GM23338 (cell line): Measurements from ENCODE around the gene ABCA13. TPM values are rescaled to one million over a fixed set of nuclear protein-coding genes. Genes with fewer than 3 reads are reported as not detected.

Source experiments
- ATAC-seq: fragments of 200-7000 bp; cut with Tn5 transposase; 3 replicates; pipeline ENCODE4 v1.9.1; 2020
- DNase-seq: peaks from one replicate; pipeline ENCODE4 v3.0.0-alpha.2; 2015; ENCODE audit warnings: low spot score
- H2AFZ ChIP-seq: fragments of 200-600 bp; sonication (generic); 2 replicates; pipeline ENCODE4 v1.8.0; 2016; ENCODE audit warnings: antibody characterized with exemption, mild to moderate bottlenecking, moderate library complexity
- H3F3A ChIP-seq: fragments of 200-600 bp; sonication (generic); replicated peaks from 2 replicates; pipeline ENCODE4 v1.8.0; 2017; ENCODE audit warnings: antibody characterized with exemption, mixed run types, low read depth
- H3K27ac ChIP-seq: fragments of 200-600 bp; sonication (generic); 2 replicates; pipeline ENCODE4 v1.6.1; 2016; ENCODE audit warnings: low read depth
- H3K27me3 ChIP-seq: fragments of 200-600 bp; sonication (generic); 2 replicates; pipeline ENCODE4 v1.8.0; 2016; ENCODE audit warnings: mild to moderate bottlenecking, mixed run types, moderate library complexity; ENCODE audit not compliant: insufficient read depth
- H3K36me3 ChIP-seq: fragments of 200-600 bp; sonication (generic); 2 replicates; pipeline ENCODE4 v1.8.0; 2016; ENCODE audit warnings: mild to moderate bottlenecking; ENCODE audit not compliant: insufficient read depth
- H3K4me1 ChIP-seq: fragments of 200-600 bp; sonication (generic); 2 replicates; pipeline ENCODE4 v1.8.0; 2016; ENCODE audit warnings: mild to moderate bottlenecking, moderate library complexity; ENCODE audit not compliant: insufficient read depth
- H3K4me2 ChIP-seq: fragments of 200-600 bp; sonication (generic); 2 replicates; pipeline ENCODE4 v1.7.1; 2017; ENCODE audit warnings: mixed run types
- H3K4me3 ChIP-seq: fragments of 200-600 bp; sonication (generic); 2 replicates; pipeline ENCODE4 v1.6.1; 2016; ENCODE audit warnings: mixed run types
- H3K79me2 ChIP-seq: fragments of 200-600 bp; sonication (generic); replicated peaks from 2 replicates; pipeline ENCODE4 v1.8.0; 2017; ENCODE audit warnings: mild to moderate bottlenecking; ENCODE audit not compliant: insufficient read depth
- H3K9me2 ChIP-seq: fragments of 200-600 bp; sonication (generic); 2 replicates; pipeline ENCODE4 v1.8.0; 2017; ENCODE audit not compliant: insufficient read depth
- H4K20me1 ChIP-seq: fragments of 200-600 bp; sonication (generic); replicated peaks from 2 replicates; pipeline ENCODE4 v1.8.0; 2017; ENCODE audit warnings: mild to moderate bottlenecking; ENCODE audit not compliant: insufficient read depth
- H3K27ac Mint-ChIP-seq: 2 replicates; pipeline ENCODE4 v1.8.0; 2020; ENCODE audit warnings: inconsistent platforms, mild to moderate bottlenecking, moderate library complexity, mixed read lengths
- H3K27me3 Mint-ChIP-seq: 3 replicates; pipeline ENCODE4 v1.8.0; 2022; ENCODE audit warnings: low read depth, mild to moderate bottlenecking, moderate library complexity, mixed read lengths, inconsistent platforms; ENCODE audit not compliant: insufficient read depth, poor library complexity
- H3K36me3 Mint-ChIP-seq: 3 replicates; pipeline ENCODE4 v1.8.0; 2021; ENCODE audit warnings: low read depth, mild to moderate bottlenecking, inconsistent platforms, moderate library complexity, mixed read lengths
- H3K4me1 Mint-ChIP-seq: 3 replicates; pipeline ENCODE4 v1.8.0; 2020; ENCODE audit warnings: mild to moderate bottlenecking, inconsistent platforms, mixed read lengths
- H3K4me3 Mint-ChIP-seq: 3 replicates; pipeline ENCODE4 v1.8.0; 2021; ENCODE audit warnings: moderate library complexity, mild to moderate bottlenecking, inconsistent platforms, mixed read lengths
- H3K9me3 Mint-ChIP-seq: 3 replicates; pipeline ENCODE4 v1.8.0; 2020; ENCODE audit warnings: moderate library complexity, mild to moderate bottlenecking, inconsistent platforms, mixed read lengths
- CREB1 ChIP-seq: fragments of 250-450 bp; sonication (Bioruptor Pico); IDR thresholded peaks from 2 replicates; pipeline ENCODE4 v1.5.0; 2020; ENCODE audit warnings: low read depth, mild to moderate bottlenecking, moderate library complexity
- EZH2 ChIP-seq: fragments of 200-600 bp; sonication (generic); IDR thresholded peaks from one replicate; pipeline ENCODE4 v1.8.0; 2017; ENCODE audit warnings: antibody characterized with exemption, mild to moderate bottlenecking, low read depth; ENCODE audit not compliant: unreplicated experiment
- EZH2phosphoT487 ChIP-seq: fragments of 200-600 bp; sonication (generic); IDR thresholded peaks from one replicate; pipeline ENCODE4 v1.8.1; 2018; ENCODE audit warnings: antibody characterized with exemption; ENCODE audit not compliant: unreplicated experiment
- JUNB ChIP-seq: IDR thresholded peaks from one replicate; pipeline ENCODE4 v1.6.1; 2016; ENCODE audit warnings: antibody characterized with exemption; ENCODE audit not compliant: unreplicated experiment
- NANOG ChIP-seq: IDR thresholded peaks from 2 replicates; pipeline ENCODE4 v1.6.1; 2016; ENCODE audit warnings: antibody characterized with exemption, borderline replicate concordance
- POLR2AphosphoS5 ChIP-seq: IDR thresholded peaks from 2 replicates; pipeline ENCODE4 v1.6.1; 2016; ENCODE audit warnings: antibody characterized with exemption, low read depth
- STAT1 ChIP-seq: IDR thresholded peaks from one replicate; pipeline ENCODE4 v1.6.1; 2016; ENCODE audit warnings: antibody characterized with exemption; ENCODE audit not compliant: unreplicated experiment
- ZNF114 ChIP-seq: fragments of 250-450 bp; sonication (Bioruptor Pico); IDR thresholded peaks from 2 replicates; pipeline ENCODE4 v1.5.0; 2020; ENCODE audit warnings: mild to moderate bottlenecking, moderate library complexity
- ZNF331 ChIP-seq: fragments of 250-450 bp; sonication (Bioruptor Pico); IDR thresholded peaks from 2 replicates; pipeline ENCODE4 v1.5.0; 2020; ENCODE audit warnings: low read depth, mild to moderate bottlenecking, moderate library complexity
- polyA plus RNA-seq: library from polyadenylated mRNA; unstranded; fragments of >200 nt; fragmentation: Nextera tagmentation; extraction: Ambion mirVana; gene quantifications from 2 replicates; pipeline ENCODE4 v1.2.1, GENCODE V29; 2016
- total RNA-seq: library from RNA; depleted of rRNA; stranded (reverse); fragments of >200 nt; shearing (Covaris generic); gene quantifications from 2 replicates; pipeline ENCODE4 v1.2.3, GENCODE V29; 2014
- TF ChIP-seq, protein P1 (sequence below): IDR thresholded peaks from one replicate; pipeline ENCODE4 v1.6.1; 2018; ENCODE audit warnings: antibody characterized with exemption; ENCODE audit not compliant: unreplicated experiment
- TF ChIP-seq, protein P2 (sequence below), 2 experiments: fragments of 200-600 bp in 1 of 2; sonication (generic) in 1 of 2; conservative IDR thresholded peaks; 2 replicates each; pipeline versions ENCODE4 v1.5.1 to v1.6.1; 2016 to 2017; ENCODE audit warnings: antibody characterized with exemption in 2 of 2, low read depth in 2 of 2, mild to moderate bottlenecking in 2 of 2, moderate library complexity in 1 of 2
- TF ChIP-seq, protein P3 (sequence below): fragments of 250-450 bp; sonication (Bioruptor Pico); IDR thresholded peaks from 2 replicates; pipeline ENCODE4 v1.5.0; 2020; ENCODE audit warnings: mild to moderate bottlenecking, moderate library complexity
- TF ChIP-seq, protein P4 (sequence below): IDR thresholded peaks from 2 replicates; pipeline ENCODE4 v1.6.1; 2016; ENCODE audit warnings: antibody characterized with exemption

Gene ABCA13
- total and polyA plus RNA-seq, 2 experiments from 2014 or later: 0.21 TPM; not detected in 1

DNA sequence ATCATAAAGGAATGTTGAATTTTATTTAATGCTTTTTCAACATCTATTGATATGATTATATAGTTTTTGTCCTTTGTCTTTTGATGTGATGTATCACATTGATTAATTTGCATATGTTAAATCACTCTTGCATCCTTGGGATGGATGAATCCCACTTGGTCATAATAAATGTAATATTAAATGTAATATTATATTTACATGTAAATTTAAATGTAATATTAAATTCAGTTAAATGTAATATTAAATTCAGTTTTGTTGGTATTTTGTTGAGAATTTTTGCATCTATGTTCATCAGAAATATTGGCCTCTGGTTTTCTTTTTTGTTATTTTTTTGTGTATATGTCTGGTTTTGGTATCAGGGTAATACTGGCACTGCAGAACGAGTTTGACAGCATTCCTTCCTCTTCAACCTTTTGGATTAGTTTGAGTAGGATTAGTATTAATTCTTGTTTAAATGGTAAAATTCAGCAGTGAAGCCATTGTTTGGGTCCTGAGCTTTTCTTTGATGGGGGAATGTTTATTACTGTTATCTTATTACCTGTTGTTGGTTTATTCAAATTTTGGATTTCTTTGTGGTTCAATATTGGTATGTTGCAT lies 37.8 kb downstream of the ABCA13 start:
- H3K36me3 ChIP-seq: no peaks in the 10 kb centered on the region
- no peaks in the 10 kb centered on the region for H3F3A ChIP-seq
- DNase-seq: no peak
- TF ChIP-seq, protein P1, sequence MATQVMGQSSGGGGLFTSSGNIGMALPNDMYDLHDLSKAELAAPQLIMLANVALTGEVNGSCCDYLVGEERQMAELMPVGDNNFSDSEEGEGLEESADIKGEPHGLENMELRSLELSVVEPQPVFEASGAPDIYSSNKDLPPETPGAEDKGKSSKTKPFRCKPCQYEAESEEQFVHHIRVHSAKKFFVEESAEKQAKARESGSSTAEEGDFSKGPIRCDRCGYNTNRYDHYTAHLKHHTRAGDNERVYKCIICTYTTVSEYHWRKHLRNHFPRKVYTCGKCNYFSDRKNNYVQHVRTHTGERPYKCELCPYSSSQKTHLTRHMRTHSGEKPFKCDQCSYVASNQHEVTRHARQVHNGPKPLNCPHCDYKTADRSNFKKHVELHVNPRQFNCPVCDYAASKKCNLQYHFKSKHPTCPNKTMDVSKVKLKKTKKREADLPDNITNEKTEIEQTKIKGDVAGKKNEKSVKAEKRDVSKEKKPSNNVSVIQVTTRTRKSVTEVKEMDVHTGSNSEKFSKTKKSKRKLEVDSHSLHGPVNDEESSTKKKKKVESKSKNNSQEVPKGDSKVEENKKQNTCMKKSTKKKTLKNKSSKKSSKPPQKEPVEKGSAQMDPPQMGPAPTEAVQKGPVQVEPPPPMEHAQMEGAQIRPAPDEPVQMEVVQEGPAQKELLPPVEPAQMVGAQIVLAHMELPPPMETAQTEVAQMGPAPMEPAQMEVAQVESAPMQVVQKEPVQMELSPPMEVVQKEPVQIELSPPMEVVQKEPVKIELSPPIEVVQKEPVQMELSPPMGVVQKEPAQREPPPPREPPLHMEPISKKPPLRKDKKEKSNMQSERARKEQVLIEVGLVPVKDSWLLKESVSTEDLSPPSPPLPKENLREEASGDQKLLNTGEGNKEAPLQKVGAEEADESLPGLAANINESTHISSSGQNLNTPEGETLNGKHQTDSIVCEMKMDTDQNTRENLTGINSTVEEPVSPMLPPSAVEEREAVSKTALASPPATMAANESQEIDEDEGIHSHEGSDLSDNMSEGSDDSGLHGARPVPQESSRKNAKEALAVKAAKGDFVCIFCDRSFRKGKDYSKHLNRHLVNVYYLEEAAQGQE: no peak
- TF ChIP-seq STAT1: no peak
- TF ChIP-seq, protein P2, sequence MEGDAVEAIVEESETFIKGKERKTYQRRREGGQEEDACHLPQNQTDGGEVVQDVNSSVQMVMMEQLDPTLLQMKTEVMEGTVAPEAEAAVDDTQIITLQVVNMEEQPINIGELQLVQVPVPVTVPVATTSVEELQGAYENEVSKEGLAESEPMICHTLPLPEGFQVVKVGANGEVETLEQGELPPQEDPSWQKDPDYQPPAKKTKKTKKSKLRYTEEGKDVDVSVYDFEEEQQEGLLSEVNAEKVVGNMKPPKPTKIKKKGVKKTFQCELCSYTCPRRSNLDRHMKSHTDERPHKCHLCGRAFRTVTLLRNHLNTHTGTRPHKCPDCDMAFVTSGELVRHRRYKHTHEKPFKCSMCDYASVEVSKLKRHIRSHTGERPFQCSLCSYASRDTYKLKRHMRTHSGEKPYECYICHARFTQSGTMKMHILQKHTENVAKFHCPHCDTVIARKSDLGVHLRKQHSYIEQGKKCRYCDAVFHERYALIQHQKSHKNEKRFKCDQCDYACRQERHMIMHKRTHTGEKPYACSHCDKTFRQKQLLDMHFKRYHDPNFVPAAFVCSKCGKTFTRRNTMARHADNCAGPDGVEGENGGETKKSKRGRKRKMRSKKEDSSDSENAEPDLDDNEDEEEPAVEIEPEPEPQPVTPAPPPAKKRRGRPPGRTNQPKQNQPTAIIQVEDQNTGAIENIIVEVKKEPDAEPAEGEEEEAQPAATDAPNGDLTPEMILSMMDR (conservative IDR thresholded peaks at IDR 0.05; ENCODE audit: low read depth in 2 of 2): no peak
- no peak for TF ChIP-seq EZH2
- no peak for TF ChIP-seq JUNB
- TF ChIP-seq, protein P3, sequence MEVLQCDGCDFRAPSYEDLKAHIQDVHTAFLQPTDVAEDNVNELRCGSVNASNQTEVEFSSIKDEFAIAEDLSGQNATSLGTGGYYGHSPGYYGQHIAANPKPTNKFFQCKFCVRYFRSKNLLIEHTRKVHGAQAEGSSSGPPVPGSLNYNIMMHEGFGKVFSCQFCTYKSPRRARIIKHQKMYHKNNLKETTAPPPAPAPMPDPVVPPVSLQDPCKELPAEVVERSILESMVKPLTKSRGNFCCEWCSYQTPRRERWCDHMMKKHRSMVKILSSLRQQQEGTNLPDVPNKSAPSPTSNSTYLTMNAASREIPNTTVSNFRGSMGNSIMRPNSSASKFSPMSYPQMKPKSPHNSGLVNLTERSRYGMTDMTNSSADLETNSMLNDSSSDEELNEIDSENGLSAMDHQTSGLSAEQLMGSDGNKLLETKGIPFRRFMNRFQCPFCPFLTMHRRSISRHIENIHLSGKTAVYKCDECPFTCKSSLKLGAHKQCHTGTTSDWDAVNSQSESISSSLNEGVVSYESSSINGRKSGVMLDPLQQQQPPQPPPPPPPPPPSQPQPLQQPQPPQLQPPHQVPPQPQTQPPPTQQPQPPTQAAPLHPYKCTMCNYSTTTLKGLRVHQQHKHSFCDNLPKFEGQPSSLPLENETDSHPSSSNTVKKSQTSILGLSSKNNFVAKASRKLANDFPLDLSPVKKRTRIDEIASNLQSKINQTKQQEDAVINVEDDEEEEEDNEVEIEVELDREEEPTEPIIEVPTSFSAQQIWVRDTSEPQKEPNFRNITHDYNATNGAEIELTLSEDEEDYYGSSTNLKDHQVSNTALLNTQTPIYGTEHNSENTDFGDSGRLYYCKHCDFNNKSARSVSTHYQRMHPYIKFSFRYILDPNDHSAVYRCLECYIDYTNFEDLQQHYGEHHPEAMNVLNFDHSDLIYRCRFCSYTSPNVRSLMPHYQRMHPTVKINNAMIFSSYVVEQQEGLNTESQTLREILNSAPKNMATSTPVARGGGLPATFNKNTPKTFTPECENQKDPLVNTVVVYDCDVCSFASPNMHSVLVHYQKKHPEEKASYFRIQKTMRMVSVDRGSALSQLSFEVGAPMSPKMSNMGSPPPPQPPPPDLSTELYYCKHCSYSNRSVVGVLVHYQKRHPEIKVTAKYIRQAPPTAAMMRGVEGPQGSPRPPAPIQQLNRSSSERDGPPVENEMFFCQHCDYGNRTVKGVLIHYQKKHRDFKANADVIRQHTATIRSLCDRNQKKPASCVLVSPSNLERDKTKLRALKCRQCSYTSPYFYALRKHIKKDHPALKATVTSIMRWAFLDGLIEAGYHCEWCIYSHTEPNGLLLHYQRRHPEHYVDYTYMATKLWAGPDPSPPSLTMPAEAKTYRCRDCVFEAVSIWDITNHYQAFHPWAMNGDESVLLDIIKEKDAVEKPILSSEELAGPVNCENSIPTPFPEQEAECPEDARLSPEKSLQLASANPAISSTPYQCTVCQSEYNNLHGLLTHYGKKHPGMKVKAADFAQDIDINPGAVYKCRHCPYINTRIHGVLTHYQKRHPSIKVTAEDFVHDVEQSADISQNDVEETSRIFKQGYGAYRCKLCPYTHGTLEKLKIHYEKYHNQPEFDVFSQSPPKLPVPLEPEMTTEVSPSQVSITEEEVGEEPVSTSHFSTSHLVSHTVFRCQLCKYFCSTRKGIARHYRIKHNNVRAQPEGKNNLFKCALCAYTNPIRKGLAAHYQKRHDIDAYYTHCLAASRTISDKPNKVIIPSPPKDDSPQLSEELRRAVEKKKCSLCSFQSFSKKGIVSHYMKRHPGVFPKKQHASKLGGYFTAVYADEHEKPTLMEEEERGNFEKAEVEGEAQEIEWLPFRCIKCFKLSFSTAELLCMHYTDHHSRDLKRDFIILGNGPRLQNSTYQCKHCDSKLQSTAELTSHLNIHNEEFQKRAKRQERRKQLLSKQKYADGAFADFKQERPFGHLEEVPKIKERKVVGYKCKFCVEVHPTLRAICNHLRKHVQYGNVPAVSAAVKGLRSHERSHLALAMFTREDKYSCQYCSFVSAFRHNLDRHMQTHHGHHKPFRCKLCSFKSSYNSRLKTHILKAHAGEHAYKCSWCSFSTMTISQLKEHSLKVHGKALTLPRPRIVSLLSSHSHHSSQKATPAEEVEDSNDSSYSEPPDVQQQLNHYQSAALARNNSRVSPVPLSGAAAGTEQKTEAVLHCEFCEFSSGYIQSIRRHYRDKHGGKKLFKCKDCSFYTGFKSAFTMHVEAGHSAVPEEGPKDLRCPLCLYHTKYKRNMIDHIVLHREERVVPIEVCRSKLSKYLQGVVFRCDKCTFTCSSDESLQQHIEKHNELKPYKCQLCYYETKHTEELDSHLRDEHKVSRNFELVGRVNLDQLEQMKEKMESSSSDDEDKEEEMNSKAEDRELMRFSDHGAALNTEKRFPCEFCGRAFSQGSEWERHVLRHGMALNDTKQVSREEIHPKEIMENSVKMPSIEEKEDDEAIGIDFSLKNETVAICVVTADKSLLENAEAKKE (CRISPR knock-in tag): no peak
- TF ChIP-seq, protein P4, sequence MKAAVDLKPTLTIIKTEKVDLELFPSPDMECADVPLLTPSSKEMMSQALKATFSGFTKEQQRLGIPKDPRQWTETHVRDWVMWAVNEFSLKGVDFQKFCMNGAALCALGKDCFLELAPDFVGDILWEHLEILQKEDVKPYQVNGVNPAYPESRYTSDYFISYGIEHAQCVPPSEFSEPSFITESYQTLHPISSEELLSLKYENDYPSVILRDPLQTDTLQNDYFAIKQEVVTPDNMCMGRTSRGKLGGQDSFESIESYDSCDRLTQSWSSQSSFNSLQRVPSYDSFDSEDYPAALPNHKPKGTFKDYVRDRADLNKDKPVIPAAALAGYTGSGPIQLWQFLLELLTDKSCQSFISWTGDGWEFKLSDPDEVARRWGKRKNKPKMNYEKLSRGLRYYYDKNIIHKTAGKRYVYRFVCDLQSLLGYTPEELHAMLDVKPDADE: no peak
- TF ChIP-seq EZH2phosphoT487: no peak
- TF ChIP-seq NANOG: no peak
- TF ChIP-seq CREB1 (CRISPR knock-in tag): no peak
- TF ChIP-seq POLR2AphosphoS5: no peak
- TF ChIP-seq ZNF331 (CRISPR knock-in tag): no peak
- no peak for TF ChIP-seq ZNF114 (CRISPR knock-in tag)
- peaks cover 5% of the 10 kb centered on the region; the same call in 2 of the 3 replicates for H3K36me3 Mint-ChIP-seq
- H3K4me1 Mint-ChIP-seq: peaks cover 3% of the 10 kb centered on the region; the same call in 1 of the 3 replicates
- H3K4me3 Mint-ChIP-seq: no peak overlapping the region
- H3K79me2 ChIP-seq: no peaks in the 10 kb centered on the region
- H3K27ac Mint-ChIP-seq: no peak overlapping the region
- ATAC-seq: no peak
- H3K9me2 ChIP-seq: no peaks in the 10 kb centered on the region
- H3K4me3 ChIP-seq: no peak overlapping the region
- no peak overlapping the region for H2AFZ ChIP-seq
- no peak overlapping the region for H3K4me2 ChIP-seq
- no peaks in the 10 kb centered on the region for H3K27me3 Mint-ChIP-seq
- no peaks in the 10 kb centered on the region; the same call in 1 of the 2 replicates for H3K4me1 ChIP-seq
- no peaks in the 10 kb centered on the region for H3K27me3 ChIP-seq
- H3K9me3 Mint-ChIP-seq: peaks cover 18% of the 10 kb centered on the region
- H3K27ac ChIP-seq: no peak overlapping the region
- H4K20me1 ChIP-seq: no peaks in the 10 kb centered on the region
